T-helper 2 cell treated with Interferon-gamma antibody and Interleukin-4, amounts not matched to agents 5 μg/mL and 100 μg/mL, for 36 hours (primary cell): ENCODE data around the gene CACHD1.

Experiments
- DNase-seq: peaks from one replicate; pipeline ENCODE4 v3.0.0; 2021; ENCODE audit warnings: low spot score
- H3K27ac Mint-ChIP-seq: one replicate; pipeline ENCODE4 v1.8.0; 2021; ENCODE audit warnings: mild to moderate bottlenecking, mixed read lengths
- H3K27me3 Mint-ChIP-seq: one replicate; pipeline ENCODE4 v1.8.0; 2021; ENCODE audit warnings: low read depth, mixed read lengths
- H3K36me3 Mint-ChIP-seq: one replicate; pipeline ENCODE4 v1.8.0; 2021; ENCODE audit warnings: low read depth, mixed read lengths
- H3K4me1 Mint-ChIP-seq: one replicate; pipeline ENCODE4 v1.8.0; 2021; ENCODE audit warnings: low read depth, mixed read lengths
- H3K4me3 Mint-ChIP-seq: one replicate; pipeline ENCODE4 v1.8.0; 2022; ENCODE audit warnings: mild to moderate bottlenecking, moderate library complexity, mixed read lengths
- H3K9me3 Mint-ChIP-seq: one replicate; pipeline ENCODE4 v1.8.0; 2021; ENCODE audit warnings: mixed read lengths

CACHD1 gene

DNA sequence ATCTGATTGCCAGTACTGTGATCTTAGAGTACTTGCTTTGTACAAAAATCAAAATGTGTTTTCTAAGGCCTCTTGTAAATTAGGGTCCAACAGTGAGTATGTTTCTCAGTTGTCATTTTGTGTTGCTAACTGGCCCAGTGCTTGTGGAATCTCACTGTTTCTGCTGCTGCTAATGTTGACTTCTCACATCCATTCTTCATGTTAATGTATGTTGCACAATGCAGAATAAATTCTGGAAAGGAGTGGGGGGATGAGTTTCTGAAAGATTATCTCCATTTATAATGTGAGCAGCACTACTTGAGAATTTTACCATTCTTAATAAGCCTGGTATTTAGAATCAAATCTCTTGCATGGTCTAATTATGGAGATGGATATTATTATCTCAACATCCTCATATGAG is 57.9 kb downstream of the CACHD1 start:
- DNase-seq: no peak
- H3K36me3 Mint-ChIP-seq: no peaks in the 10 kb centered on the region
- H3K27me3 Mint-ChIP-seq: peaks cover 8% of the 10 kb centered on the region
- H3K4me3 Mint-ChIP-seq: no peak overlapping the region
- H3K27ac Mint-ChIP-seq: no peak overlapping the region
- H3K9me3 Mint-ChIP-seq: no peaks in the 10 kb centered on the region
- peaks cover 8% of the 10 kb centered on the region for H3K4me1 Mint-ChIP-seq

DNA sequence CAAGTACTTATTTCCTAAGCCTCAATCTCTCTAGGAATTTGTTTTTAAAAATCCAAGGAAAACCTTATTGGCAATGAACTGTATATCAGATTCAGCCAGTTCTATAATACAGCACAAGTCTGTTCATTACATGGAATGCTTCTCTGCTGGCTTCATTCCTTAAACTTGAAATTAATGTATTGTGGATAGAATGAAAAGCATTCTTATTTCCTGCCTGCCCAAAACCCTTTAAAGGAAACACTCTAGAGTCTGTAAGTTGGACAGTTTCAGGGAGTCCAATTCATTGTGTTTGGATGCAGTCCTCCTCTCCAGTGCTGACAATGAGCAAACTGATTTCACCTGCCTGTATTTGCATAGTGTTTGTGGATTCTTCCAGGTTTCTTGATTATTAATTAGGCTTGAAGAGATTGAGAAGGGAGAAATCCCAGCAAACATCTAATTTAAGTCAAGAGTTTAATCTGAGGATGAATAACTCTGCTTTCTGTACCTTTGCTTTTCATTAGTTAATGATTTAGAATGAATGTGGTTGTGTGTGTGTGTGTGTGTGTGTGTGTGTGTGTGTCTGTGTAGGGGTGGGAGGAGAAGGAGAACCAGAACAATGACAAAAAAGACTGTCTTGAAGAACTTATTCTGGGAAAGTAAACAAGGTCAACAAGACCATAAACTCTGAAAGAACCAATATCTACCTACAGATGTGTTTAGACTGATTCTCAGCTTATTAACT is 61.2 kb downstream of the CACHD1 start:
- H3K4me1 Mint-ChIP-seq: peaks cover 8% of the 10 kb centered on the region
- no peak overlapping the region for H3K4me3 Mint-ChIP-seq
- no peak overlapping the region for H3K27ac Mint-ChIP-seq
- H3K27me3 Mint-ChIP-seq: peaks cover 6% of the 10 kb centered on the region
- no peaks in the 10 kb centered on the region for H3K36me3 Mint-ChIP-seq
- DNase-seq: no peak
- H3K9me3 Mint-ChIP-seq: no peaks in the 10 kb centered on the region

DNA sequence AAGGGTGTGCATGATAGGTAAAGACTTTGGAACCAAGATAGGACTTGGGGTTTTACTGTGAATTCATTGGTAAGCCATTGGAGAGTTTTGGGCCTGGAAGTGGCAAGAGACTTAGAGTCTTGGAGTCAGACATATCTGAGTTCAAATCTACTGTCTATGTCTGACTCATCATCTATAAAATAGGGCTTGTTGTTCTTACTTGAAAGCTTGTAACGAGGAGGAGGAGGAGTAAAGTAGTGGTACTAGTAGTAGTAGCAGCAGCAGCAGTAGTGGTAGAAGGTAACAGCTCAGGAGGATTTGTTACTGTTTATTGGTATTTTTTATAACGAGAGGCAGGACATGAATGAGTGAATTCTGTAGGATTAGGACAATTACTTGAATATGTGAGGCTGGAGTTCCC is 62.7 kb downstream of the CACHD1 start:
- Mint-ChIP-seq H3K36me3 (no peaks in the 10 kb centered on the region), H3K4me1 (peaks cover 6% of the 10 kb centered on the region), H3K27me3 (no peaks in the 10 kb centered on the region), H3K9me3 (no peaks in the 10 kb centered on the region), H3K4me3 (no peak overlapping the region), H3K27ac (no peak overlapping the region)
- DNase-seq: no peak

DNA sequence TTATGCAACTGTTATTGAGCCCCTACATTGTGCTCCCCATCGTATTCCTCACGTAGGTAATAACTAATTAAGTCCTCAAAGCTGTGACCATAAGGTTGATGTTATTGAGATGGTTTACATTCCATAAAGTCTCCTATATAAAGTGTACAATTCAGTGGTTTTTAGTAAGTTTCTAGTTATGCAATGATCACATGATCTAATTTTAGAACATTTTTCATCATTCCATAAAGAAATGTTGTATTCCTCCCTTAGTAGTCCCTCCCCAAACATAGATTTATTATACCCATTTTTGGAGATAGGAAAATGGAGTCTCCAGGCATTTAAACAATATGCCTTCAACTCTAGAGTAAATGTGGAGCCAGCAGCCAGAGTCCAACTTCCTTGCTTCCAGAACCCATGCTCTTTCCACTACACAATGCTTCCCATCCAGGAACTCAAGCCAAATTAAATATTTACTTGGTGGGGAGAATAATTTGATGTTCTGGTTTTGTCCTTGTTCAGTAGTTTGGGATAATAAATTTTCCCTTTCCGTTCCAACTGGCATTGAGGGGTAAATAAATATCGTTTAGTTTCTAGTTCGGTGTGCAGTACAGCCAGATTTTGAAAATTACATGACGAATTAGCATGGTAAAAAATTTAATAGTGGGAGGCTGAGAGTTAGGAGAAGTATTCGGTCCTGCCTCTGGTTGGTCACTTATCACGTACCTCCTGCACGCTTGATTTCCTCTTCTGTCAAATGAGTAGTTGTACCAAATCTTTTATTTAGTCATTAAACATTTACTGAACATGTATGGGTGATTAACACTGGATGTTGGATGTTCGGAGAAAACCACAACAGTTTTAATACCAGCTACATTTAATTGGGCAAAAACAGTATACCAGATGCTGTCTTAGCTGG is 66.3 kb downstream of the CACHD1 start:
- Mint-ChIP-seq H3K36me3 (no peaks in the 10 kb centered on the region), H3K9me3 (no peaks in the 10 kb centered on the region), H3K27me3 (no peaks in the 10 kb centered on the region), H3K4me3 (no peak overlapping the region), H3K27ac (no peak overlapping the region), H3K4me1 (peaks cover 24% of the 10 kb centered on the region)
- no peak for DNase-seq

DNA sequence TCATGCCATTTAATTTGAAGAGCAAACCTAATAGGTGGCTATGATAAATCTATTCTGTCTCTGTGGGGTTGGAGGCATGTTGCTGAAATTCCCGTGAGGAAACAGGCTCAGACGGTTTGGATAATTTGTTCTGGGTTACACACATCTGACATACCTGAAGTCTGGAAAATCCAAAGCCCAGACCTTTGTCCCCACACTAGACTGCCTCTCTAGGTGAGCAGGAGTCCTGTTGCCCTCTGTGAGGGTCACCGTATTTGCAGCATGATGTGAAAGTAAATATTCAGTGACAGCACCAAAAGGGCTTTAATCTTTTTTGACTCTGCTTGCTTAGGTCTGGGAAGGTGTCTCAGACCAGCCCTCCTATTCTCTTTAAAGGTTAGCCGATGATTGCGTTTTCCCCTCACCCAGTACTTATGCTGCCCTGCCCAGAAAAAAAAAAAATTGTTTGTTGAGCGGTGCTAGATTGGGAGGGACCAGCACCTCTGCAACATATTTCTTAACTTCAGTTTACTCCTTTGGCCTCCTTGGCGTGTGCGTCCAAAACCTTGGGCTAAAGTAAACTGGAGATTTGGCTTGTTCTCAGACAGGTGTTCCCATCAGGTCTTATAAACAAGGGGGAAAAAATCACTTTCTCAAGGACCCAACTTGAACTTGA is 67.0 kb downstream of the CACHD1 start:
- no peaks in the 10 kb centered on the region for H3K9me3 Mint-ChIP-seq
- H3K4me3 Mint-ChIP-seq: no peak overlapping the region
- H3K27me3 Mint-ChIP-seq: no peaks in the 10 kb centered on the region
- DNase-seq: no peak
- H3K27ac Mint-ChIP-seq: no peak overlapping the region
- H3K36me3 Mint-ChIP-seq: no peaks in the 10 kb centered on the region
- peaks cover 26% of the 10 kb centered on the region for H3K4me1 Mint-ChIP-seq

DNA sequence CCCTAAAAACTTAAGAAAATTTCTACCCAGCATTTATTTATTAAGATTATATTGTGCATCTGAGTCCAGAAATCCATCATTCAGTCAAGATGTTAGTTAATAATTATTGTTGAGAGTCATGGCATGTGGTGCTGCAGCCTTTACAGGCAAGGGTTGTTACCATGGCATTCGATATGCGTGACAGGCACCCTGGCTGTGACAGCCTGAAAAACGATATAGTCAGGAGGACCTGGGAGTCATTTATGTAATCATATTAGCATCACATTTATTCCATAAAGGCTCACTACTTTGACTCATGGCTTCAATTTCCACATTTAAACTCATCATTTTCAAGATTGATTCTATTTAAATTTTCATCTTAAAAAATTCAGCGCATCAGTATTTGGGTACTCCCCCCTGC is 68.0 kb downstream of the CACHD1 start:
- Mint-ChIP-seq H3K9me3 (no peaks in the 10 kb centered on the region), H3K27ac (no peak overlapping the region), H3K27me3 (no peaks in the 10 kb centered on the region), H3K4me3 (no peak overlapping the region), H3K4me1 (peaks cover 22% of the 10 kb centered on the region), H3K36me3 (no peaks in the 10 kb centered on the region)
- no peak for DNase-seq

DNA sequence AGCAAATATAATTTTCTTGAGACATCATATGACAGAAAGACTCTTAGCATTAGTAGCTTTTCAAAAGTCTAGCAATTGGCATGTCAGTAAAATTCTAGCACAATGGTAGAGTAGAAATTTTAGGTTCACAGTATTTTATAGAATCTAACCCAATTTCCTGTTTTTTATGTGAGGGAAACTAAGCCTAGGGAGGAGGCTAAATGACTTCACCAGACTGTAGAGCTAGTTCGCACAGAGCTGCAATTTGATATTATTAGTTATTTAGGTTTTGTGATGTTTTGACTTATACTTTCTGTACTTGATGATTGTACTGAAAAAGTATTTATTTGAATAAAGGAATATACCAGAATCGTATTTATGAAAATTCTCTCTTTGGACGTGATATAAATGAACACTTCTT is 68.5 kb downstream of the CACHD1 start:
- H3K4me1 Mint-ChIP-seq: peaks cover 22% of the 10 kb centered on the region
- H3K27ac Mint-ChIP-seq: no peak overlapping the region
- H3K9me3 Mint-ChIP-seq: no peaks in the 10 kb centered on the region

DNA sequence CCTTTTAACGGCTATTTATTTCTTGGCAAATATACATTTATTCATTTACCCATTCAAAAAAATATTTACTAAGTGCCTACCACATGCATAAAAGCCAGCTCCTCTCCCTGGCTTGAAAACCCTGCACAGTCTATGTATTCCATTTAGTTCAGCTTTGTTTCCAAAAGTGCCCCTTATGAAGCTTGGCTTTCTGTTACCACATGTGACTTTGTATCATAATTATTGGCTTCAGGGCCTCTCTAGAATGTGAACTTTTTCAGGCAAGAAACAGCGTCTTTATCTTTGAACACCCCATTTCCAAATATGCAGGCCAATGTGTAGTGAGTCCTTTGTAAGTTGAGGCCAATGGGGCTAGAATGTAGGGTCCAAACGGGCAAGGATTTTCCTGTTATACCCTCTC is 69.4 kb downstream of the CACHD1 start:
- DNase-seq: no peak
- Mint-ChIP-seq H3K27ac (no peak overlapping the region), H3K27me3 (no peaks in the 10 kb centered on the region), H3K4me3 (no peak overlapping the region), H3K4me1 (peaks cover 25% of the 10 kb centered on the region), H3K36me3 (no peaks in the 10 kb centered on the region), H3K9me3 (no peaks in the 10 kb centered on the region)

More for the DNA sequence above, 68.5 kb downstream of the CACHD1 start:
- no peak overlapping the region for H3K4me3 Mint-ChIP-seq
- no peak for DNase-seq
- no peaks in the 10 kb centered on the region for H3K36me3 Mint-ChIP-seq
- H3K27me3 Mint-ChIP-seq: no peaks in the 10 kb centered on the region

DNA sequence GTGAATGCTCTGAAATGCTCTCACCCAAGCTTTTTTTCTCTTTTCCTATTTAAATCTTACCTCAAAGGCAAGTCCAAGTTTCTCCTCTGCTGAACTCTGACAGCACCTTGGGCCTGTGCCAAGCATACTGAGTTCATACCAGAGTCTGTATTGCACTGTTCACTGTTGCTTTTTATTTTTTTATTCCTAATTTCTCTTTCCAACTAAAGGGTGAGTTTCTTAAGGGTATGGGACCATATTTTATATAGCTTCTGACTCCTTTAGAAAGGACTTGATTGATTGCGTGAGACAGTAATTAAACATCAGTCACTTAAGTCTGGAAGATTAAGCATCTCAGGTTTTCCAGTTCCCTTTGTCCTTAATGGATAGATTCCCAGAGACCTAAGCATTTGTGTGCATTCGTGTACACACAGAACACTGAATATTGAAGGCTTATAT is 69.9 kb downstream of the CACHD1 start:
- H3K4me3 Mint-ChIP-seq: no peak overlapping the region
- H3K27me3 Mint-ChIP-seq: no peaks in the 10 kb centered on the region
- H3K4me1 Mint-ChIP-seq: peaks cover 30% of the 10 kb centered on the region
- no peaks in the 10 kb centered on the region for H3K9me3 Mint-ChIP-seq
- no peak for DNase-seq
- H3K27ac Mint-ChIP-seq: no peak overlapping the region
- no peaks in the 10 kb centered on the region for H3K36me3 Mint-ChIP-seq

DNA sequence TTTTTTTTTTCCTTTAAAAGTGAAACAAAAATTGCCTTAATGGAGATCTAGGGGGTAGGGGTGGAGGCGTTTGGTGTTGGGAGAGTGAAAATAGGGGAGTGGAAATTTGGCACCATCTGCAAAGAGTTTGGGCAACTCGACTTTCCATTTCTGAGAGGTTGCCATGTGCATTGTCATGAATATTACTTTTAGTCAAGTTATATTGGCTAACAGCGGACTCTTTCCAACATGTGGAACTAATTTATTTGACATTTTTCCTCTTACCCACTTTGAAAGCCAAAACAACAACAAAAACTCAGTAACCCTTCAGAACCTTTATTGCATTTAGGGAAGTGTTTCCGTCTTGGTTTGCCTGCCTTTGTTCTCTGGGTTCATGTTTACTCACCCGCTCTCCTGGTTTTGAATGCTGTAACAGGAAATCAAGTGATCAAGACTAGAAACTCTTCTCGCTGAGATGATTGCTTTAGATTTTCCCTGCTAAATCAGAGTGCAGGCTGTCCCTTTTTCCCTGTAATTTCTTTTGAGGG is 70.4 kb downstream of the CACHD1 start:
- H3K4me1 Mint-ChIP-seq: peaks cover 36% of the 10 kb centered on the region
- no peak for DNase-seq
- no peaks in the 10 kb centered on the region for H3K36me3 Mint-ChIP-seq
- H3K4me3 Mint-ChIP-seq: peak overlapping the region; percentile 49
- no peaks in the 10 kb centered on the region for H3K27me3 Mint-ChIP-seq
- H3K9me3 Mint-ChIP-seq: no peaks in the 10 kb centered on the region
- peak overlapping the region; percentile 9 for H3K27ac Mint-ChIP-seq

DNA sequence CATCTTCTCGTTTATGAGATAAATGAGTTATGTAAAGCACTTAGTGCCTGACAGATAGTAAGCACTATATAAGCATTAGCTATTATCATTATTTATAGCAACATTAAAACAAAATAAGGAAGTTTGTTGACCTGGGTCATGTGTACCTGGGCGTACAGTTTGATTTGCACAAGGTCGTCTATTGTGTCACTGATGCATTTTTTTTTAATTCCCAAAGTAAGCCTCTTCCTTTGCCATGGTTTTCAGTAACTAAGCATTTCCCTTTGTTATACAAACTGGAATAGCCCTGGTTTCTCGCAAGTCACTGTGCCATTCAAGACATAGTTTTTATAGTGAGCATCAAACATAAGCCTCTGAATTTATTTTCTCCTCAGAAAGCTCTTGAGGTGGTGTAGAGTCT is 72.2 kb downstream of the CACHD1 start:
- H3K27ac Mint-ChIP-seq: no peak overlapping the region
- no peaks in the 10 kb centered on the region for H3K36me3 Mint-ChIP-seq
- H3K4me3 Mint-ChIP-seq: no peak overlapping the region
- H3K27me3 Mint-ChIP-seq: peaks cover 4% of the 10 kb centered on the region
- H3K9me3 Mint-ChIP-seq: no peaks in the 10 kb centered on the region
- peaks cover 39% of the 10 kb centered on the region for H3K4me1 Mint-ChIP-seq
- DNase-seq: no peak

DNA sequence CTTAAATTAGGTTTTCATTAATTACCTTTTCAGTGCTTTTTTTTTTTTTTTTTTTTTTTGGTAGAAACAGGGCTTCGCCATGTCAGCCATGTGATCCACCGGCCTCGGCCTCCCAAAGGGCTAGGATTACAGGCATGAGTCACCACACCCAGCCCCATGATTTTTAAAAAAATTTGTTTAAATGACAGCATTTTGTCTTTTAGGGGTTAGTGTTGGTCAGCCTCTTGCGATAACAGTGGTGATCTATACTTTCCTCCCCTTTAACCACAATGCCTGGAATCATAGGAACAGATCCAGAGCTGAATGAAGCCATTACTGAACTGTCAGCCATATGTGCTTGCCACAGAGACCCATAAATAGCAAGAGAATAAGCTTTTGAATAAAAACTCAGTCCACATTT is 73.9 kb downstream of the CACHD1 start:
- no peaks in the 10 kb centered on the region for H3K36me3 Mint-ChIP-seq
- H3K9me3 Mint-ChIP-seq: no peaks in the 10 kb centered on the region
- no peak overlapping the region for H3K27ac Mint-ChIP-seq
- peaks cover 37% of the 10 kb centered on the region for H3K4me1 Mint-ChIP-seq
- no peak overlapping the region for H3K4me3 Mint-ChIP-seq
- no peak for DNase-seq
- H3K27me3 Mint-ChIP-seq: peaks cover 8% of the 10 kb centered on the region

DNA sequence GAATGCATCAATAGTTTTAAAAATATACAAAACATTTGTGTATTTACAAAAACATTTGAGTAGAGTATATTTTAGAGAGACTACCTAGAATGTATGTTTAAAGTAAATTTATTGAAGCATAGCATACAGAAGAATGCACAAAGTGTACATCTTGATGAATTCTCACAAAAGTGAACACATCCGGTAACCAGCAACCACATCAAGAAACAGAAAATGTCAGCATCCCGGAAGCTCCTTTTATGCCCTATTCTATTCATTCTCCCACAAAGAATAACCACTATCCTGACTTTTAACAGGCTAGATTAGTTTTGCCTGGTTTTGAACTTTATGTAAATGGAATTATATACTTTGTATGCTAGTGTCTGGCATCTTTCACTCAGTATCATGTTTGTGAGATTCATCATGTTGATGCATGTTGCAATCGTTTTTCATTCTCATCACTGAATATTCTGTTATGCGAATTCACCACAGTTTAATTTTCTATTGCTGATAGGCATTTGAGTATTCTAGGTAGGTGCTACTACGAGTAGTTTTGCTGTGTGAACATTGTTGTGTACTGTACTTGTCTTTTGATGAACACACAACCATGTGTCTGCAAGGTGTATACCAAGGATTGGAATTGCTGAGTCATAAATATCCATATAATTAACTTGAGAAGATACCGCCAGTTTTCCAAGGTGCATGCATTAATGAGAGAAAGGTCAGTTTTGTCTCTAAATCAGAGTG is 75.4 kb downstream of the CACHD1 start:
- Mint-ChIP-seq H3K36me3 (no peaks in the 10 kb centered on the region), H3K27me3 (peaks cover 16% of the 10 kb centered on the region), H3K9me3 (no peaks in the 10 kb centered on the region), H3K4me3 (peak overlapping the region; percentile 29), H3K27ac (no peak overlapping the region), H3K4me1 (peaks cover 40% of the 10 kb centered on the region)
- DNase-seq: no peak
